B cell (primary cell): ENCODE measurements around the gene LGALS3. TPM values are rescaled to one million over a fixed set of nuclear protein-coding genes. Genes with fewer than 3 reads are reported as not detected.

Source experiments
- ATAC-seq: fragments of 200-7000 bp; cut with Tn5 transposase; one replicate; pipeline ENCODE4 v1.10.0; 2021; ENCODE audit warnings: low read depth, mild to moderate bottlenecking, moderate number of reproducible peaks, moderate library complexity
- CTCF ChIA-PET: fragments of 350-600 bp; sonication (Branson Sonifier 250); formaldehyde crosslinking; loops from one replicate; lab custom pipeline; 2021; ENCODE audit warnings: antibody characterized with exemption, inconsistent platforms; lab: Charles Lee
- POLR2A ChIA-PET: fragments of 350-600 bp; sonication (Branson Sonifier 250); formaldehyde crosslinking; loops from one replicate; lab custom pipeline; 2021; ENCODE audit warnings: antibody characterized with exemption; lab: Charles Lee
- DNase-seq: peaks from one replicate; pipeline ENCODE4 v3.0.0; 2013
- H2AFZ ChIP-seq: 2 replicates; pipeline ENCODE4 v1.6.1; 2012; ENCODE audit warnings: mild to moderate bottlenecking, low read depth, low read length; ENCODE audit not compliant: insufficient read depth, poor library complexity, severe bottlenecking
- H3K27ac ChIP-seq, 2 donors: 1 replicate in 1 of 2; 2 replicates in 1 of 2; pipeline ENCODE4 v1.5.1; 2012 to 2013; ENCODE audit warnings: low read length in 2 of 2, mild to moderate bottlenecking in 2 of 2, moderate library complexity in 1 of 2
- H3K27me3 ChIP-seq, 4 experiments: fragments of 200-600 bp in 1 of 4; sonication (generic) in 1 of 4; replicated peaks in 1 of 4; 1 replicate in 2 of 4; 2 replicates in 2 of 4; pipeline versions ENCODE4 v1.6.1 to v1.7.0; 2013 to 2016; ENCODE audit warnings: low read length in 3 of 4, mild to moderate bottlenecking in 2 of 4, mixed read lengths in 1 of 4, moderate library complexity in 1 of 4; ENCODE audit not compliant: insufficient read depth in 4 of 4, control insufficient read depth in 3 of 4; ENCODE audit errors: control extremely low read depth in 1 of 4
- H3K36me3 ChIP-seq, 2 experiments: replicated peaks in 1 of 2; 1 replicate in 1 of 2; 2 replicates in 1 of 2; pipeline versions ENCODE4 v1.6.1 to v1.7.1; 2013; ENCODE audit warnings: low read length in 1 of 2; ENCODE audit not compliant: insufficient read depth in 2 of 2, control insufficient read depth in 1 of 2; ENCODE audit errors: control extremely low read depth in 1 of 2, extremely low read depth in 1 of 2
- H3K4me1 ChIP-seq, 2 donors: fragments of 200-600 bp in 1 of 2; sonication (generic) in 1 of 2; 1 replicate in 1 of 2; 2 replicates in 1 of 2; pipeline versions ENCODE4 v1.5.1 to v1.6.1; 2013 to 2017; ENCODE audit warnings: low read length in 2 of 2; ENCODE audit not compliant: control insufficient read depth in 2 of 2, insufficient read depth in 2 of 2
- H3K4me2 ChIP-seq: replicated peaks from 2 replicates; pipeline ENCODE3; 2012; ENCODE audit warnings: mild to moderate bottlenecking, low read depth, low read length; ENCODE audit not compliant: poor library complexity, severe bottlenecking
- H3K4me3 ChIP-seq, 5 experiments: fragments of 200-600 bp in 1 of 5; sonication (generic) in 1 of 5; 1 replicate in 3 of 5; 2 replicates in 2 of 5; pipeline versions ENCODE4 v1.5.1 to v1.7.0; 2011 to 2016; ENCODE audit warnings: low read length in 4 of 5, mild to moderate bottlenecking in 4 of 5, low read depth in 2 of 5, control low read depth in 1 of 5, moderate library complexity in 1 of 5; ENCODE audit not compliant: insufficient read depth in 1 of 5; ENCODE audit errors: control extremely low read depth in 1 of 5, extremely low read depth in 1 of 5
- H3K79me2 ChIP-seq: fragments of 200-600 bp; sonication (generic); one replicate; pipeline ENCODE4 v1.6.0; 2016; ENCODE audit warnings: low read length; ENCODE audit not compliant: control insufficient read depth, insufficient read depth
- H3K9ac ChIP-seq: fragments of 200-600 bp; sonication (generic); 2 replicates; pipeline ENCODE4 v1.6.1; 2017; ENCODE audit warnings: mild to moderate bottlenecking, low read length, moderate library complexity
- H3K9me3 ChIP-seq, 3 donors: one replicate each; pipeline versions ENCODE4 v1.6.1 to v1.7.1; 2013; ENCODE audit warnings: low read length in 2 of 3; ENCODE audit not compliant: control insufficient read depth in 2 of 3, insufficient read depth in 1 of 3; ENCODE audit errors: control extremely low read depth in 1 of 3
- H4K20me1 ChIP-seq: 2 replicates; pipeline ENCODE4 v1.6.0; 2012; ENCODE audit warnings: mild to moderate bottlenecking, low read length; ENCODE audit not compliant: insufficient read depth, control insufficient read depth, poor library complexity, severe bottlenecking
- H3K27ac Mint-ChIP-seq: one replicate; pipeline ENCODE4 v1.8.0; 2021; ENCODE audit warnings: mixed read lengths
- H3K27me3 Mint-ChIP-seq: one replicate; pipeline ENCODE4 v1.8.0; 2021; ENCODE audit warnings: mixed read lengths
- H3K4me1 Mint-ChIP-seq: one replicate; pipeline ENCODE4 v1.8.0; 2021; ENCODE audit warnings: mixed read lengths
- H3K4me3 Mint-ChIP-seq: one replicate; pipeline ENCODE4 v1.8.0; 2021; ENCODE audit warnings: mixed read lengths
- H3K9me3 Mint-ChIP-seq: one replicate; pipeline ENCODE4 v1.8.0; 2022; ENCODE audit warnings: mixed read lengths; ENCODE audit not compliant: insufficient read depth
- EZH2 ChIP-seq: IDR thresholded peaks from 2 replicates; pipeline ENCODE4 v1.6.1; 2012; ENCODE audit warnings: borderline replicate concordance, low read depth, mild to moderate bottlenecking, moderate library complexity, low read length; ENCODE audit not compliant: insufficient read depth, poor library complexity, severe bottlenecking
- WGBS: methylation state at CpG from one replicate; pipeline ENCODE4 v1.1.5; 2013; ENCODE audit warnings: missing lambda C conversion rate; ENCODE audit not compliant: insufficient coverage; 5-methylcytosine and 5-hydroxymethylcytosine counted together
- intact Hi-C: fragments of 100-400 bp; cut with micrococcal nuclease; formaldehyde crosslinking; loops from one replicate; pipeline ENCODE4 v1.10.0; 2022
- polyA plus RNA-seq: library from polyadenylated mRNA; depleted of rRNA; stranded (reverse); fragments of >200 nt; gene quantifications from 2 replicates; pipeline ENCODE4 v1.2.3, GENCODE V29; 2012
- total RNA-seq, 2 donors: library from RNA; stranded (reverse); fragments of 120-200 nt in 1 of 2; gene quantifications; 1 replicate in 1 of 2; 2 replicates in 1 of 2; pipeline versions ENCODE4 v1.2.3 to v1.2.4, GENCODE V29; 2013 to 2022
- TF ChIP-seq, protein P1 (sequence below): fragments of 200-600 bp; IDR thresholded peaks from one replicate; pipeline ENCODE4 v1.8.0; 2022; ENCODE audit warnings: antibody characterized with exemption, mild to moderate bottlenecking

LGALS3 gene
- total and polyA plus RNA-seq, 2 donors (not counting 1 experiment from before 2014, with no cell fraction given), result 7.0 to 21.1 TPM

DNA sequence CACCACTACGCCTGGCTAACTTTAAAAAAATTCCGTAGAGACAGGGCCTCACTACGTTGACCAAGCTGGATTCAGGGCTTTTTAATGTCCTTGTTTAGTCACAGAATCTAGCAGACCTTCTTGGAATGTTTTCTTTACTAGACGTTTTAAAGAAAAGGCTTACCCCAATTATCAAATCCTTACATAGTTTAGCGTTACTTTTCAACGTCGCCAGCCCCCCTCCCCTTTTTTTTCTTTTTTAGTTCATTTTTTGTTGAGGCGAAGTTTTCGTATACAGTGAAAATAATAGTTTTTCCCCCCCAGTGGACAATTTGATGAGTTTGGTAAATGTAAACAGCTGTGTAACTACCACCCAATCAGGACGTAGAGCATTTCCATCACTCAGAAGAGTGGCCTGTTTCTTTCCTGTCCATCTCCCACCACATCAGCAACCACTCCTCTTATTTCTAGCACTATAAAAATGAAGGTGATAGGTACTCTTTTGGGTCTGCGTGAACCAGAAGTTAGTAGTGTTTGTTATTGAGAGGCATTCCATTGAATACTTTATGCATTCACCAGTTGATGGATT is 63.1 kb downstream of the LGALS3 start:
- Histone ChIP-seq H3K79me2 (no peaks in the 10 kb centered on the region), H3K27ac (peak overlapping the region in 1 of 2 donors; percentile 68), H3K9ac (peak overlapping the region; percentile 64), H3K27me3 (no peaks in the 10 kb centered on the region), H3K4me2 (peak overlapping the region; percentile 85), H3K4me3 (peak overlapping the region; percentile 38 to 72 (median 68)), H3K4me1 (peaks cover 9 to 13% of the 10 kb centered on the region in 2 donors), H4K20me1 (no peaks in the 10 kb centered on the region), H3K9me3 (no peaks in the 10 kb centered on the region), H3K36me3 (no peaks in the 10 kb centered on the region), H2AFZ (peak overlapping the region; percentile 84)
- Mint-ChIP-seq H3K4me1 (peaks cover 14% of the 10 kb centered on the region), H3K27ac (no peak overlapping the region), H3K27me3 (no peaks in the 10 kb centered on the region), H3K4me3 (peak overlapping the region; percentile 89), H3K9me3 (no peaks in the 10 kb centered on the region)
- TF ChIP-seq EZH2, result no peak
- TF ChIP-seq, protein P1, sequence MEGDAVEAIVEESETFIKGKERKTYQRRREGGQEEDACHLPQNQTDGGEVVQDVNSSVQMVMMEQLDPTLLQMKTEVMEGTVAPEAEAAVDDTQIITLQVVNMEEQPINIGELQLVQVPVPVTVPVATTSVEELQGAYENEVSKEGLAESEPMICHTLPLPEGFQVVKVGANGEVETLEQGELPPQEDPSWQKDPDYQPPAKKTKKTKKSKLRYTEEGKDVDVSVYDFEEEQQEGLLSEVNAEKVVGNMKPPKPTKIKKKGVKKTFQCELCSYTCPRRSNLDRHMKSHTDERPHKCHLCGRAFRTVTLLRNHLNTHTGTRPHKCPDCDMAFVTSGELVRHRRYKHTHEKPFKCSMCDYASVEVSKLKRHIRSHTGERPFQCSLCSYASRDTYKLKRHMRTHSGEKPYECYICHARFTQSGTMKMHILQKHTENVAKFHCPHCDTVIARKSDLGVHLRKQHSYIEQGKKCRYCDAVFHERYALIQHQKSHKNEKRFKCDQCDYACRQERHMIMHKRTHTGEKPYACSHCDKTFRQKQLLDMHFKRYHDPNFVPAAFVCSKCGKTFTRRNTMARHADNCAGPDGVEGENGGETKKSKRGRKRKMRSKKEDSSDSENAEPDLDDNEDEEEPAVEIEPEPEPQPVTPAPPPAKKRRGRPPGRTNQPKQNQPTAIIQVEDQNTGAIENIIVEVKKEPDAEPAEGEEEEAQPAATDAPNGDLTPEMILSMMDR, result no peak
- POLR2A ChIA-PET, result no interaction called here
- WGBS, result 40% methylated on average over 2 of the region's 11 CpGs
- CTCF ChIA-PET, result interaction anchor here (0.7 to 0.8 kb wide), 2 partner anchors 10 to 978 kb away, joined by 3 read pairs; no protein-coding TSS in a partner anchor
- ATAC-seq, result no peak
- DNase-seq, result no peak
- intact Hi-C loops, result no loop called here

DNA sequence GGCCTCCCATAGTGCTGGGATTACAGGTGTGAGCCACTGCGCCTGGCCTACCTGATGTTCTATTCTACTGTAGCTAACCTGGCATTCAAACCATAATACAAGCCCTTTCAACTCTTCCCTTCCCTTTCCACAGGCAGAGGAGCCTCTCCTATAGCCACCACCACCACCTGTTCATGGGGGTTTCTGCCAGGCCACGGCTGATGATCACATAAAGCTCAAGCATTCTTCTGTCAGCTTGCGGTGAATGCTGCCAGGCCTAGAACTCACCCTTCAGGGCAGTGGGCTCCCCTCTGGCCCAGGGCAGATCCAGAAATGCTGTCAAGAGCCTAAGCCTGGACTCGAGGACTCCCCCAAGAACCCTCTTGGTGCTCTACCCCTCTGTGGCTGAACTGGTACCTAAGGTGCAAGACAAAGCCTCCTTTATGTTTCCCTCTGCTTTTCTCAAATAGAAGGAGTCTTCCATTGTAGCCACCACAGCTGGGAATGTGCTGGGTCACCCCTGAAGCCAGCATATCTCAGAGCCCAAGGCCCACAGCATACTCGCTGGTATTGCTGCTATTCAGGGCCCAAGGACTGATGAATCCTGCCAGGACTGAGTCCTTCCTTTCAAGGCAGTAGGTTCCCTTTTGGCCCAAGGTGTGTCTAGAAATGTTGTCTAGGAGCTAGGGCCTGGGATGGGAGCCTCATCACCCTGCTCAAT is 65.8 kb downstream of the LGALS3 start:
- ATAC-seq (no peak), DNase-seq (no peak)
- Histone ChIP-seq H3K9me3 (no peaks in the 10 kb centered on the region), H3K79me2 (no peaks in the 10 kb centered on the region), H3K9ac (no peak overlapping the region), H3K36me3 (no peaks in the 10 kb centered on the region), H2AFZ (no peak overlapping the region), H3K27me3 (no peaks in the 10 kb centered on the region), H3K27ac (no peak overlapping the region), H4K20me1 (no peaks in the 10 kb centered on the region), H3K4me1 (peaks cover 9 to 13% of the 10 kb centered on the region in 2 donors), H3K4me3 (no peak overlapping the region), H3K4me2 (no peak overlapping the region)
- intact Hi-C loops, result no loop called here
- CTCF ChIA-PET, result interaction anchor here (0.6 kb wide), 1 partner anchor 56 kb away, joined by 3 read pairs; no protein-coding TSS in a partner anchor
- TF ChIP-seq, protein P1, result no peak
- no peak for TF ChIP-seq EZH2
- Mint-ChIP-seq H3K27me3 (peaks cover 3% of the 10 kb centered on the region), H3K4me3 (no peak overlapping the region), H3K9me3 (no peaks in the 10 kb centered on the region), H3K27ac (no peak overlapping the region), H3K4me1 (peaks cover 14% of the 10 kb centered on the region)
- 96% methylated on average over 5 of the region's 5 CpGs for WGBS
- POLR2A ChIA-PET, result no interaction called here
